GM19324 (cell line): ENCODE data around the gene ILKAP.

ENCODE experiments used
- ATAC-seq: cut with Tn5 transposase; IDR thresholded peaks from one replicate; pipeline ENCODE4 v1.9.1; 2021; ENCODE audit warnings: mild to moderate bottlenecking, moderate library complexity; ENCODE audit not compliant: unreplicated experiment, low FRiP score

Gene ILKAP

GRCh38 chr2:238237431-238238135, 34.1 kb upstream of the ILKAP start:
- no peak for ATAC-seq

- ATAC-seq = no peak
Observed at GRCh38 chr2:238236571-238236970, 33.1 kb upstream of the ILKAP start.

GRCh38 chr2:238235856-238236255, 32.4 kb upstream of the ILKAP start:
- ATAC-seq = no peak

GRCh38 chr2:238235331-238235732, 31.8 kb upstream of the ILKAP start:
- no peak for ATAC-seq

- no peak for ATAC-seq
Observed at GRCh38 chr2:238233625-238234024, 30.1 kb upstream of the ILKAP start.

GRCh38 chr2:238231809-238232208, 28.3 kb upstream of the ILKAP start:
- ATAC-seq = no peak

- peak; percentile 45 for ATAC-seq
Observed at GRCh38 chr2:238231251-238231793, 27.8 kb upstream of the ILKAP start.

- no peak for ATAC-seq
Observed at GRCh38 chr2:238230699-238231098, 27.2 kb upstream of the ILKAP start.

- ATAC-seq = no peak
Observed at GRCh38 chr2:238228700-238229099, 25.2 kb upstream of the ILKAP start.

GRCh38 chr2:238227587-238228032, 24.1 kb upstream of the ILKAP start:
- no peak for ATAC-seq

- no peak for ATAC-seq
Observed at GRCh38 chr2:238226698-238227586, 23.4 kb upstream of the ILKAP start.

- ATAC-seq = no peak
Observed at GRCh38 chr2:238225911-238226697, 22.6 kb upstream of the ILKAP start.

- ATAC-seq = no peak
Observed at GRCh38 chr2:238225121-238225520, 21.6 kb upstream of the ILKAP start.

- no peak for ATAC-seq
Observed at GRCh38 chr2:238224356-238225035, 21.0 kb upstream of the ILKAP start.

GRCh38 chr2:238220892-238221521, 17.5 kb upstream of the ILKAP start:
- ATAC-seq = no peak

- no peak for ATAC-seq
Observed at GRCh38 chr2:238220274-238220891, 16.9 kb upstream of the ILKAP start.

- ATAC-seq = no peak
Observed at GRCh38 chr2:238216651-238217184, 13.2 kb upstream of the ILKAP start.

GRCh38 chr2:238207006-238207405, 3.5 kb upstream of the ILKAP start:
- ATAC-seq = no peak
